K562 (cell line): ENCODE measurements around the gene OPHN1. TPM values are rescaled to one million over a fixed set of nuclear protein-coding genes. Genes with fewer than 3 reads are reported as not detected.

Experiments used
- ATAC-seq: fragments of 200-7000 bp; cut with Tn5 transposase; 3 replicates; pipeline ENCODE4 v1.9.1; 2020; ENCODE audit warnings: moderate library complexity
- BruUV-seq: library from RNA; stranded (reverse); fragments of 400-500 nt; replicated peaks from 2 replicates; lab custom pipeline; 2021; lab: Mats Ljungman, UMichigan
- CTCF ChIA-PET: fragments of 300-600 bp; formaldehyde crosslinking; extraction: SDS; loops from one replicate; lab custom pipeline; 2021; ENCODE audit warnings: low intra/inter-chr PET ratio; lab: Yijun Ruan, JAX
- POLR2A ChIA-PET: fragments of 300-600, 350-650 bp; sonication (Branson Sonifier 250); formaldehyde crosslinking; extraction: SDS; loops from one replicate; lab custom pipeline; 2021; ENCODE audit warnings: antibody characterized with exemption, inconsistent platforms; lab: Yijun Ruan, JAX
- DNase-seq, 4 experiments: peaks; one replicate each; pipeline versions ENCODE4 v3.0.0 to v3.0.0-alpha.2; 2011 to 2018; ENCODE audit warnings: low spot score in 3 of 4, mixed read lengths in 3 of 4; ENCODE audit errors: extremely low read depth in 1 of 4
- FAIRE-seq: peaks from 2 replicates; lab custom pipeline; 2011; peaks lifted over from hg19 to GRCh38; lab: Jason Lieb, UNC
- H2AFZ ChIP-seq: 2 replicates; pipeline ENCODE4 v1.6.0; 2011; ENCODE audit warnings: low read depth, low read length, control low read depth, inconsistent platforms
- H3K27ac ChIP-seq: fragments of 200-600 bp; 3 replicates; pipeline ENCODE4 v1.8.0; 2011; ENCODE audit warnings: low read depth, mild to moderate bottlenecking, control low read depth, inconsistent platforms, low read length, moderate library complexity, mixed read lengths; ENCODE audit errors: extremely low read depth
- H3K27me3 ChIP-seq, 2 experiments: fragments of 300-600 bp in 1 of 2; 2 replicates in 1 of 2; 3 replicates in 1 of 2; pipeline versions ENCODE4 v1.6.0 to v1.8.0; 2011; ENCODE audit warnings: inconsistent platforms in 2 of 2, low read length in 2 of 2, mild to moderate bottlenecking in 1 of 2, mixed read lengths in 1 of 2, moderate library complexity in 1 of 2; ENCODE audit not compliant: control insufficient read depth in 2 of 2, insufficient read depth in 2 of 2
- H3K36me3 ChIP-seq: fragments of 300-600 bp; 3 replicates; pipeline ENCODE4 v1.8.0; 2011; ENCODE audit warnings: mild to moderate bottlenecking, low read length, inconsistent platforms; ENCODE audit not compliant: control insufficient read depth, insufficient read depth
- H3K4me1 ChIP-seq, 2 experiments: fragments of 200-600 bp in 1 of 2; replicated peaks in 1 of 2; 2 replicates in 1 of 2; 3 replicates in 1 of 2; pipeline versions ENCODE4 v1.5.1 to v1.8.0; 2011; ENCODE audit warnings: inconsistent platforms in 2 of 2, low read length in 2 of 2, mild to moderate bottlenecking in 1 of 2, mixed read lengths in 1 of 2, moderate library complexity in 1 of 2; ENCODE audit not compliant: control insufficient read depth in 2 of 2, insufficient read depth in 2 of 2
- H3K4me2 ChIP-seq: 2 replicates; pipeline ENCODE4 v1.6.1; 2011; ENCODE audit warnings: low read length, control low read depth, inconsistent platforms, mixed read lengths; ENCODE audit not compliant: insufficient read depth
- H3K4me3 ChIP-seq: fragments of 200-600 bp; sonication (generic), shearing (Covaris generic); 2 replicates; pipeline ENCODE4 v1.5.1; 2016; ENCODE audit warnings: control low read depth, inconsistent platforms
- H3K79me2 ChIP-seq: fragments of 200-600 bp; 3 replicates; pipeline ENCODE4 v1.8.0; 2011; ENCODE audit warnings: low read length, inconsistent platforms; ENCODE audit not compliant: control insufficient read depth, insufficient read depth
- H3K9ac ChIP-seq, 2 experiments: 2 replicates each; pipeline versions ENCODE4 v1.6.0 to v1.6.1; 2011; ENCODE audit warnings: low read depth in 2 of 2, low read length in 2 of 2, control low read depth in 1 of 2, inconsistent platforms in 1 of 2, mild to moderate bottlenecking in 1 of 2, mixed read lengths in 1 of 2; ENCODE audit not compliant: insufficient read depth in 1 of 2
- H3K9me1 ChIP-seq: one replicate; pipeline ENCODE4 v1.6.0; 2011; ENCODE audit warnings: inconsistent platforms, mild to moderate bottlenecking, low read length, moderate library complexity; ENCODE audit not compliant: control insufficient read depth, insufficient read depth
- H3K9me3 ChIP-seq: replicated peaks from 2 replicates; pipeline ENCODE4 v1.5.1; 2011; ENCODE audit warnings: low read depth, low read length, inconsistent platforms; ENCODE audit not compliant: control insufficient read depth, insufficient read depth
- H4K20me1 ChIP-seq: replicated peaks from 2 replicates; pipeline ENCODE4 v1.6.1; 2011; ENCODE audit warnings: low read length, inconsistent platforms, mixed read lengths; ENCODE audit not compliant: control insufficient read depth, insufficient read depth
- BRD4 ChIP-seq: fragments of 200-600 bp; sonication (generic); IDR thresholded peaks from 2 replicates; pipeline ENCODE4 v1.6.1; 2017; ENCODE audit warnings: inconsistent platforms
- DACH1 ChIP-seq: fragments of 450-650 bp; IDR thresholded peaks from 2 replicates; pipeline ENCODE4 v1.6.1; 2018; ENCODE audit not compliant: partially characterized antibody
- EWSR1 ChIP-seq: fragments of 450-650 bp; IDR thresholded peaks from 2 replicates; pipeline ENCODE4 v1.6.1; 2018; ENCODE audit warnings: borderline replicate concordance, mild to moderate bottlenecking, low read depth, moderate library complexity; ENCODE audit not compliant: partially characterized antibody
- GTF3C2 ChIP-seq: IDR thresholded peaks from 3 replicates; pipeline ENCODE4 v1.6.1; 2011; ENCODE audit warnings: borderline replicate concordance, mild to moderate bottlenecking, moderate library complexity; ENCODE audit not compliant: insufficient read length; ENCODE audit errors: extremely low read depth
- JUND ChIP-seq, 2 experiments: IDR thresholded peaks; 2 replicates in 1 of 2; 3 replicates in 1 of 2; pipeline ENCODE4 v1.6.1; 2011; ENCODE audit warnings: borderline replicate concordance in 2 of 2, low read depth in 2 of 2, low read length in 2 of 2, improper control_type of control experiment in 1 of 2, missing biosample characterization in 1 of 2, missing genetic modification characterization in 1 of 2, missing genetic modification reagents in 1 of 2
- POLR2AphosphoS5 ChIP-seq: IDR thresholded peaks from 2 replicates; pipeline ENCODE4 v1.6.1; 2011; ENCODE audit warnings: mild to moderate bottlenecking, low read depth, low read length, moderate library complexity; ENCODE audit not compliant: control insufficient read depth, insufficient read depth
- PTRF ChIP-seq: fragments of 450-650 bp; IDR thresholded peaks from 2 replicates; pipeline ENCODE4 v1.6.1; 2016; ENCODE audit warnings: mild to moderate bottlenecking, missing genetic modification characterization, missing compliant biosample characterization
- RNF219 ChIP-seq: fragments of 250-450 bp; sonication (Bioruptor Pico); IDR thresholded peaks from 2 replicates; pipeline ENCODE4 v1.5.0; 2022; ENCODE audit warnings: mild to moderate bottlenecking
- STAT5B ChIP-seq: fragments of 250-450 bp; sonication (Bioruptor Pico); IDR thresholded peaks from 2 replicates; pipeline ENCODE4 v1.8.0; 2021; ENCODE audit warnings: mild to moderate bottlenecking, inconsistent platforms
- XRCC4 ChIP-seq: IDR thresholded peaks from one replicate; pipeline ENCODE4 v1.6.1; 2011; ENCODE audit not compliant: insufficient read depth, insufficient read length; ENCODE audit errors: extremely low read depth
- YY1 ChIP-seq, 3 experiments: IDR thresholded peaks; 2 replicates each; pipeline ENCODE4 v1.6.1; 2011; ENCODE audit warnings: low read length in 2 of 3, mild to moderate bottlenecking in 2 of 3, moderate library complexity in 2 of 3, borderline replicate concordance in 1 of 3, control low read depth in 1 of 3, low read depth in 1 of 3; ENCODE audit not compliant: insufficient read depth in 3 of 3, insufficient replicate concordance in 2 of 3, control insufficient read depth in 1 of 3, insufficient read length in 1 of 3; ENCODE audit errors: extremely low read depth in 1 of 3
- ZNF740 ChIP-seq, 3 experiments: fragments of 200-800 bp in 1 of 3; sonication (Bioruptor generic) in 1 of 3; sonication (generic) in 1 of 3; formaldehyde crosslinking in 1 of 3; IDR thresholded peaks; 2 replicates each; pipeline versions ENCODE4 v1.6.1 to v1.8.0; 2016 to 2022; ENCODE audit warnings: mild to moderate bottlenecking in 2 of 3, missing compliant biosample characterization in 2 of 3, missing genetic modification characterization in 2 of 3, missing genetic modification reagents in 1 of 3
- WGBS: fragments of 100-300 bp; shearing (Covaris generic); methylation state at CpG from one replicate; pipeline ENCODE4 v1.1.6; 2016; ENCODE audit warnings: low coverage, mixed read lengths; ENCODE audit not compliant: insufficient coverage; ENCODE audit errors: missing lambda C conversion rate; 5-methylcytosine and 5-hydroxymethylcytosine counted together
- in situ Hi-C: fragments of 300-500 bp; cut with MboI; formaldehyde crosslinking; loops from 4 replicates; pipeline ENCODE4 v1.15.0; 2018; ENCODE audit warnings: inconsistent platforms, mixed read lengths
- intact Hi-C: fragments of 100-400 bp; cut with micrococcal nuclease; formaldehyde crosslinking; loops from 2 replicates; pipeline ENCODE4 v1.14.2; 2022
- polyA plus RNA-seq, 8 experiments: library from polyadenylated mRNA; depleted of rRNA in 4 of 8; stranded (reverse) in 5 of 8; unstranded in 3 of 8; fragments of >200 nt; fragmentation: Nextera tagmentation in 2 of 8; fragmentation: Illumina TruSeq in 1 of 8; extraction: Ambion mirVana in 2 of 8; extraction: Trizol in 1 of 8; gene quantifications; 2 replicates each; pipeline versions ENCODE4 v1.2.1 to v1.2.3, GENCODE V29; 2011 to 2014; ENCODE audit warnings: inconsistent platforms in 1 of 8, missing spikeins in 1 of 8
- total RNA-seq, 7 experiments: library from RNA; depleted of rRNA in 6 of 7; stranded (reverse); fragments of >200 nt in 6 of 7; fragmentation: Illumina TruSeq in 2 of 7; extraction: Trizol in 2 of 7; gene quantifications; 2 replicates each; pipeline versions ENCODE4 v1.2.1 to v1.2.3, GENCODE V29; 2011 to 2021; ENCODE audit warnings: low replicate concordance in 1 of 7

The OPHN1 gene
- total and polyA plus RNA-seq, 9 of the 15 experiments (the other 6 are each of a cell fraction or from before 2014, with no cell fraction given): 0.28 to 1.8 (median 1.0) TPM

- DNase-seq (no peak), FAIRE-seq (no peak), ATAC-seq (no peak)
- H3K27me3 ChIP-seq: no peaks in the 10 kb centered on the region
- H3K4me1 ChIP-seq: no peaks in the 10 kb centered on the region
- no peak overlapping the region for H3K4me3 ChIP-seq
- intact Hi-C loops (no loop called here), in situ Hi-C loops (no loop called here)
- H2AFZ ChIP-seq: no peak overlapping the region
- H3K9ac ChIP-seq: no peak overlapping the region
- no peaks in the 10 kb centered on the region for H3K79me2 ChIP-seq
- H3K36me3 ChIP-seq: no peaks in the 10 kb centered on the region
- H3K9me1 ChIP-seq: no peaks in the 10 kb centered on the region
- H3K4me2 ChIP-seq: no peak overlapping the region
- H3K9me3 ChIP-seq: no peaks in the 10 kb centered on the region
- no peak overlapping the region for H3K27ac ChIP-seq
- ChIA-PET POLR2A (no interaction called here), CTCF (no interaction called here)
- H4K20me1 ChIP-seq: no peaks in the 10 kb centered on the region
- no TSS peak for BruUV-seq
- 17% methylated on average over 1 of the region's 1 CpG for WGBS
- TF ChIP-seq GTF3C2: no peak
- no peak for TF ChIP-seq ZNF740 (CRISPR knock-in tag; IDR thresholded peaks at IDR 0.05)
- no peak for TF ChIP-seq ZNF740 (tag; IDR thresholded peaks at IDR 0.05)
- TF ChIP-seq YY1 (IDR thresholded peaks at IDR 0.05; ENCODE audit: borderline replicate concordance in 1 of 3, control insufficient read depth in 1 of 3, extremely low read depth in 1 of 3, insufficient read depth in 3 of 3, insufficient read length in 1 of 3, insufficient replicate concordance in 2 of 3, low read depth in 1 of 3, low read length in 2 of 3): no peak
- no peak for TF ChIP-seq RNF219 (CRISPR knock-in tag)
- TF ChIP-seq EWSR1: no peak
- no peak for TF ChIP-seq STAT5B (CRISPR knock-in tag)
- no peak for TF ChIP-seq BRD4
- no peak for TF ChIP-seq POLR2AphosphoS5
- no peak for TF ChIP-seq XRCC4
- no peak for TF ChIP-seq DACH1
- TF ChIP-seq PTRF (tag): no peak
- TF ChIP-seq JUND (IDR thresholded peaks at IDR 0.05; ENCODE audit: borderline replicate concordance, low read depth, low read length): no peak
- no peak for TF ChIP-seq JUND (tag; IDR thresholded peaks at IDR 0.05; ENCODE audit: borderline replicate concordance, low read depth, low read length)
Observed at GRCh38 chrX:68059469-68059868, 373.8 kb downstream of the OPHN1 start.
